ENCODE measurements around the gene CABLES1. TPM values are rescaled to one million over a fixed set of nuclear protein-coding genes. Genes with fewer than 3 reads are reported as not detected.

The CABLES1 gene
- total RNA-seq, 2 donors from 2014 or later = 9.9 to 16.7 TPM

GRCh38 chr18:23169673-23170044, 34.4 kb downstream of the CABLES1 start:
- H3K36me3 Mint-ChIP-seq (ENCODE audit: low read depth) = peaks cover 1% of the 10 kb centered on the region
- Histone ChIP-seq H3K27me3 (ENCODE audit: control insufficient read depth, insufficient read depth, low read length, poor library complexity, severe bottlenecking) (no peaks in the 10 kb centered on the region), H3K9me3 (ENCODE audit: control insufficient read depth, low read length) (no peaks in the 10 kb centered on the region), H3K4me3 (ENCODE audit: low read length) (no peak overlapping the region), H3K27ac (ENCODE audit: low read depth, low read length) (no peak overlapping the region), H3K4me1 (ENCODE audit: control insufficient read depth, insufficient read depth, low read length) (no peaks in the 10 kb centered on the region), H3K36me3 (ENCODE audit: control insufficient read depth, insufficient read depth, low read length) (no peaks in the 10 kb centered on the region), H3K9ac (ENCODE audit: extremely low read depth, low read length, poor library complexity, severe bottlenecking) (no peak overlapping the region)
- WGBS, 2 experiments (ENCODE audit: insufficient coverage in 1 of 2, insufficient read length in 1 of 2) = 47 to 58% methylated on average over 4 to 7 of the region's 7 CpGs
- H3K4me1 Mint-ChIP-seq = peaks cover 32% of the 10 kb centered on the region
- H3K9me3 Mint-ChIP-seq = no peaks in the 10 kb centered on the region
- H3K27ac Mint-ChIP-seq = peak overlapping the region; percentile 74
- H3K27me3 Mint-ChIP-seq (ENCODE audit: insufficient read depth) = no peaks in the 10 kb centered on the region
- H3K4me3 Mint-ChIP-seq = no peak overlapping the region
- TF ChIP-seq CTCF (conservative IDR thresholded peaks at IDR 0.05) = no peak
- peak; percentile 75 for DNase-seq

- no peak for DNase-seq
- TF ChIP-seq CTCF (conservative IDR thresholded peaks at IDR 0.05) = no peak
- H3K9me3 ChIP-seq (ENCODE audit: control insufficient read depth, low read length) = no peaks in the 10 kb centered on the region
- Mint-ChIP-seq H3K4me1 (peaks cover 32% of the 10 kb centered on the region), H3K9me3 (no peaks in the 10 kb centered on the region), H3K27ac (no peak overlapping the region), H3K27me3 (ENCODE audit: insufficient read depth) (no peaks in the 10 kb centered on the region), H3K4me3 (no peak overlapping the region), H3K36me3 (ENCODE audit: low read depth) (peaks cover 1% of the 10 kb centered on the region)
- no peak overlapping the region for H3K27ac ChIP-seq (ENCODE audit: low read depth, low read length)
- WGBS, 2 experiments (ENCODE audit: insufficient coverage in 1 of 2, insufficient read length in 1 of 2) = 84 to 94% methylated on average over 6 to 7 of the region's 7 CpGs
- no peaks in the 10 kb centered on the region for H3K36me3 ChIP-seq (ENCODE audit: control insufficient read depth, insufficient read depth, low read length)
- H3K27me3 ChIP-seq (ENCODE audit: control insufficient read depth, insufficient read depth, low read length, poor library complexity, severe bottlenecking) = no peaks in the 10 kb centered on the region
- H3K9ac ChIP-seq (ENCODE audit: extremely low read depth, low read length, poor library complexity, severe bottlenecking) = no peak overlapping the region
- no peak overlapping the region for H3K4me3 ChIP-seq (ENCODE audit: low read length)
- H3K4me1 ChIP-seq (ENCODE audit: control insufficient read depth, insufficient read depth, low read length) = no peaks in the 10 kb centered on the region
These were observed 34.9 kb downstream of the CABLES1 start for GRCh38 chr18:23170137-23170536.

DNA sequence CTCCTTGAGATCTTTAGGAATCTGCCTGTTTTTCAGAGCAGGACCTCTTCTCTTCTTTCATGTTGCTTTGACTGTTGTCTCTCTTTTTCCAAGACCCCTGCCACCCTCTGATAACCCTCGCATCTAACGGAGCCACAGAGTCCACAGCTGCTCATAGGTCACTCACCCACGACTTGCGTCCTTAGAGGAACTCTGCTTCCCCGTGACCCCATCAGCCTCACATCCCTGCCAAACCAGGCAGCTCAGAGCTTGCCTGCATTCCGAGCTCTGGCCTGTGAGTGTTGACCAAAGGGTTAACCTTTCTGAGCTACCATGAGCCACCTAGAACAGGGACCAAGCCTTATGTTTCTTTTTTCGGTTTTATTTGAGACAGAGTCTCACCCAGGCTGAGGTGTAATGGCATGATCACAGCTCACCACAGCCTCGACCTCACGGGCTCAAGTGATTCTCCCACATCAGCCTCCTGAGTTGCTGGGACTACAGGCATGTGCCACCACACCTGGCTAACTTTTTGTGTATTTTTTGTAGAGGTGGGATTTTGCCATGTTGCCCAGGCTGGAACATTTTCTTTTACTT, 36.4 kb downstream of the CABLES1 start:
- no peak overlapping the region for H3K27ac ChIP-seq (ENCODE audit: low read depth, low read length)
- H3K4me1 Mint-ChIP-seq = peaks cover 35% of the 10 kb centered on the region
- no peaks in the 10 kb centered on the region for H3K9me3 Mint-ChIP-seq
- no peaks in the 10 kb centered on the region for H3K36me3 ChIP-seq (ENCODE audit: control insufficient read depth, insufficient read depth, low read length)
- no peaks in the 10 kb centered on the region for H3K27me3 ChIP-seq (ENCODE audit: control insufficient read depth, insufficient read depth, low read length, poor library complexity, severe bottlenecking)
- no peak overlapping the region for H3K9ac ChIP-seq (ENCODE audit: extremely low read depth, low read length, poor library complexity, severe bottlenecking)
- no peak overlapping the region for H3K27ac Mint-ChIP-seq
- H3K27me3 Mint-ChIP-seq (ENCODE audit: insufficient read depth) = no peaks in the 10 kb centered on the region
- H3K36me3 Mint-ChIP-seq (ENCODE audit: low read depth) = no peaks in the 10 kb centered on the region
- H3K4me3 Mint-ChIP-seq = no peak overlapping the region
- DNase-seq = peak; percentile 39
- no peak for TF ChIP-seq CTCF (conservative IDR thresholded peaks at IDR 0.05)
- WGBS, 2 experiments (ENCODE audit: insufficient coverage in 1 of 2, insufficient read length in 1 of 2) = 93 to 100% methylated on average over 7 to 9 of the region's 9 CpGs
- no peak overlapping the region for H3K4me3 ChIP-seq (ENCODE audit: low read length)
- H3K4me1 ChIP-seq (ENCODE audit: control insufficient read depth, insufficient read depth, low read length) = no peaks in the 10 kb centered on the region
- no peaks in the 10 kb centered on the region for H3K9me3 ChIP-seq (ENCODE audit: control insufficient read depth, low read length)
